ENCODE results near the gene NPHP4. TPM values are rescaled to one million over a fixed set of nuclear protein-coding genes. Genes with fewer than 3 reads are reported as not detected.

Gene NPHP4
- total and polyA plus RNA-seq, 4 donors = 1.7 to 5.6 (median 3.5) TPM

- Histone ChIP-seq H3K36me3 (ENCODE audit: control insufficient read depth in 4 of 4, insufficient read depth in 3 of 4, low read depth in 1 of 4, low read length in 3 of 4) (no peaks in the 10 kb centered on the region), H3K27me3 (ENCODE audit: control insufficient read depth in 4 of 4, insufficient read depth in 4 of 4, low read length in 3 of 4) (no peaks in the 10 kb centered on the region), H3K4me3 (ENCODE audit: low read depth in 1 of 3, low read length in 3 of 3) (no peak overlapping the region), H3K9me3 (ENCODE audit: control insufficient read depth in 4 of 4, low read length in 3 of 4) (no peaks in the 10 kb centered on the region), H3K4me1 (ENCODE audit: control insufficient read depth in 4 of 4, insufficient read depth in 4 of 4, low read length in 3 of 4) (peaks cover 0 to 5% (median 3%) of the 10 kb centered on the region in 4 donors), H3K9ac (ENCODE audit: low read depth in 1 of 2, low read length in 2 of 2) (no peak overlapping the region), H3K27ac (ENCODE audit: low read depth in 1 of 2, low read length in 2 of 2) (no peak overlapping the region)
- no peak for TF ChIP-seq HNF4G (IDR thresholded peaks at IDR 0.05)
- TF ChIP-seq YY1 (IDR thresholded peaks at IDR 0.05) = no peak
- TF ChIP-seq MAX (IDR thresholded peaks at IDR 0.05) = no peak
- TF ChIP-seq HNF4A (conservative IDR thresholded peaks at IDR 0.05) = no peak
- DNase-seq (ENCODE audit: low spot score) = no peak
- 95% methylated on average over 13 of the region's 13 CpGs for WGBS
These were observed 55.4 kb downstream of the NPHP4 start for GRCh38 chr1:5936621-5937372.

- DNase-seq (ENCODE audit: low spot score) = no peak
- 92% methylated on average over 5 of the region's 5 CpGs for WGBS
- H3K27me3 ChIP-seq (ENCODE audit: control insufficient read depth in 4 of 4, insufficient read depth in 4 of 4, low read length in 3 of 4) = no peaks in the 10 kb centered on the region
- H3K9me3 ChIP-seq (ENCODE audit: control insufficient read depth in 4 of 4, low read length in 3 of 4) = no peaks in the 10 kb centered on the region
- no peak for TF ChIP-seq FOXA2 (IDR thresholded peaks at IDR 0.05)
- TF ChIP-seq MAX (IDR thresholded peaks at IDR 0.05) = no peak
- TF ChIP-seq CTCF (IDR thresholded peaks at IDR 0.05; ENCODE audit: low read depth, low read length, missing input control) = no peak
- no peak for TF ChIP-seq GABPA (IDR thresholded peaks at IDR 0.05 in 1 of 2, conservative IDR thresholded peaks at IDR 0.05 in 1 of 2)
- TF ChIP-seq YY1 (IDR thresholded peaks at IDR 0.05) = no peak
- TF ChIP-seq HNF4G (IDR thresholded peaks at IDR 0.05) = no peak
- TF ChIP-seq ATF3 (IDR thresholded peaks at IDR 0.05) = no peak
- TF ChIP-seq RXRA (IDR thresholded peaks at IDR 0.05) = no peak
- TF ChIP-seq JUND (IDR thresholded peaks at IDR 0.05) = no peak
- TF ChIP-seq ZBTB33 (IDR thresholded peaks at IDR 0.05) = no peak
- no peak for TF ChIP-seq EGR1 (IDR thresholded peaks at IDR 0.05; ENCODE audit: low read depth in 2 of 2)
- TF ChIP-seq RAD21 (IDR thresholded peaks at IDR 0.05) = no peak
- no peak overlapping the region for H3K9ac ChIP-seq (ENCODE audit: low read depth in 1 of 2, low read length in 2 of 2)
- H3K27ac ChIP-seq (ENCODE audit: low read depth in 1 of 2, low read length in 2 of 2) = no peak overlapping the region
- H3K36me3 ChIP-seq (ENCODE audit: control insufficient read depth in 4 of 4, insufficient read depth in 3 of 4, low read depth in 1 of 4, low read length in 3 of 4) = no peaks in the 10 kb centered on the region
- peaks cover 0 to 5% (median 3%) of the 10 kb centered on the region in 4 donors for H3K4me1 ChIP-seq (ENCODE audit: control insufficient read depth in 4 of 4, insufficient read depth in 4 of 4, low read length in 3 of 4)
- H3K4me3 ChIP-seq (ENCODE audit: low read depth in 1 of 3, low read length in 3 of 3) = no peak overlapping the region
These were observed 56.1 kb downstream of the NPHP4 start for GRCh38 chr1:5936126-5936525.

Measured in liver (tissue), 9 donors.